Adipose tissue (tissue), 3 donors: Measurements from ENCODE around the gene PGPEP1. TPM values are rescaled to one million over a fixed set of nuclear protein-coding genes. Genes with fewer than 3 reads are reported as not detected.

Experiments used
- polyA plus RNA-seq, 3 donors: library from polyadenylated mRNA; stranded (reverse); fragments of 200-250 nt; gene quantifications; one replicate each; pipeline ENCODE4 v1.2.3, GENCODE V29; 2013
- donor health status: healthy with polysubstance abuse.
- donor health status: Bipolar disorder and iron deficiency.
- donor health status: healthy.

PGPEP1 gene
- polyA plus RNA-seq, 3 donors: 9.1 to 17.2 (median 14.5) TPM

Other genes with a start within 250 kb of the PGPEP1 start
- gene MAST3, start 242.8 kb upstream of the PGPEP1 start, polyA plus RNA-seq: 10 to 100 TPM in 1 of 3 donors, 1 to 10 TPM in 2; 3.5 to 10.8 (median 5.5) TPM
- gene PIK3R2, start 187.4 kb upstream of the PGPEP1 start, polyA plus RNA-seq: 1 to 10 TPM; 1.4 to 5.2 (median 1.6) TPM
- 100 to 1,000 TPM in 1 of 3 donors, 10 to 100 TPM in 2; 30.8 to 205 (median 70.3) TPM for gene IFI30, start 166.8 kb upstream of the PGPEP1 start, polyA plus RNA-seq
- gene MPV17L2, start 147.4 kb upstream of the PGPEP1 start, polyA plus RNA-seq: 10 to 100 TPM in 2 of 3 donors, 1 to 10 TPM in 1; 8.0 to 14.6 (median 10.6) TPM
- gene RAB3A, start 136.6 kb upstream of the PGPEP1 start, polyA plus RNA-seq: 1 to 10 TPM in 2 of 3 donors, under 1 TPM in 1; 1.00 to 5.2 (median 1.5) TPM
- 1 to 10 TPM in 1 of 3 donors, under 1 TPM in 2; 0.20 to 4.0 (median 0.22) TPM for gene PDE4C, start 114.2 kb upstream of the PGPEP1 start, polyA plus RNA-seq
- 10 to 100 TPM in 1 of 3 donors, 1 to 10 TPM in 2; 1.3 to 11.2 (median 1.7) TPM for gene IQCN, start 66.1 kb upstream of the PGPEP1 start, polyA plus RNA-seq
- 100 to 1,000 TPM; 165 to 392 (median 214) TPM for gene JUND, start 59.0 kb upstream of the PGPEP1 start, polyA plus RNA-seq
- gene LSM4, start 17.5 kb upstream of the PGPEP1 start, polyA plus RNA-seq: 100 to 1,000 TPM in 2 of 3 donors, 10 to 100 TPM in 1; 46.3 to 118 (median 100) TPM
- 100 to 1,000 TPM in 1 of 3 donors, 1 to 10 TPM in 2; 1.8 to 107 (median 3.5) TPM for gene GDF15, start 45.6 kb downstream of the PGPEP1 start, polyA plus RNA-seq
- gene LRRC25, start 57.0 kb downstream of the PGPEP1 start, polyA plus RNA-seq: 1 to 10 TPM; 1.6 to 9.8 (median 7.1) TPM
- 10 to 100 TPM; 28.1 to 83.2 (median 72.5) TPM for gene SSBP4, start 78.8 kb downstream of the PGPEP1 start, polyA plus RNA-seq
- gene ISYNA1, start 97.5 kb downstream of the PGPEP1 start, polyA plus RNA-seq: 10 to 100 TPM; 18.3 to 55.6 (median 24.3) TPM
- gene ELL, start 181.5 kb downstream of the PGPEP1 start, polyA plus RNA-seq: 10 to 100 TPM in 1 of 3 donors, 1 to 10 TPM in 2; 6.5 to 25.9 (median 9.2) TPM
- gene FKBP8, start 203.0 kb downstream of the PGPEP1 start, polyA plus RNA-seq: 100 to 1,000 TPM in 2 of 3 donors, 10 to 100 TPM in 1; 90.8 to 352 (median 221) TPM
- gene KXD1, start 217.3 kb downstream of the PGPEP1 start, polyA plus RNA-seq: 10 to 100 TPM; 63.6 to 92.0 (median 82.6) TPM
- 1,000 to 10,000 TPM in 2 of 3 donors, 100 to 1,000 TPM in 1; 844 to 1,559 (median 1,492) TPM for gene UBA52, start 231.3 kb downstream of the PGPEP1 start, polyA plus RNA-seq
- 100 to 1,000 TPM in 1 of 3 donors, 10 to 100 TPM in 2; 70.9 to 101 (median 76.0) TPM for gene REX1BD, start 248.2 kb downstream of the PGPEP1 start, polyA plus RNA-seq